Measurements from ENCODE around the gene NPY5R. TPM values are rescaled to one million over a fixed set of nuclear protein-coding genes. Genes with fewer than 3 reads are reported as not detected.

NPY5R gene
- total RNA-seq, 1 experiment from 2014 or later: 7.1 TPM

DNA sequence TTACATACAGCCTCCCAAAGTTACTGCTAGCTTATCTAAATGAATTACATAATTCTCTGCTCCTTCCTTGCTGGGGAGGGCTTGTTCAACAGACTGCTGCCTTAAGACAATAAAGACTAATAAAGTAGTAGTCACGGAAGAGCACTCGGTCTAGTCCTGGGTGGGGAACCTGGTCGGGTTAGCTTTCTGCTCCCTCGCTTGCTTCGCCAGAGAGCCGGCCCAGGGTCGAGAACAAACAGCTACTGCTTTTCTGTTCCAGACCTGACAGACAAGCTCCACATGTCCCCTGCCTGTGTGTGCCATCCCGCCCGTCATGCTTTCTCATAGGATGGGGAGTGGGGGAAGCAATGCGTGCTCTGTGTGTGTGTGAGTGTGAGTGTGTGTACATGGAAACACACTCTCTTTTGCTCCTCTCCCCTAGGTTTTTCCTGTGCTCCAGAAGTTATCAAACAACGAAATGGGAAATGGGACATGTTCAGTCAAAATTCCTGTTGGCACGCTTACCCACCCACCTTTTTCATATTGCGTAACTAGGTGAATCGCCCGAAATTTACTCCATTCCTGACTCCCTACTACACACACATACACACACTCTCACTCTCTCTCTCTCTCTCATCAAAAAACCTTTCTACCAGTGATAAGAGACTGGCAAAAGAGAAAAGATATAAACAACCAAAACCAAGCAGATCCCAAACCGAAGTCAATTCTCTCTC, 12.6 kb upstream of the NPY5R start:
- H3K36me3 ChIP-seq (ENCODE audit: insufficient read depth, low read length, poor library complexity, severe bottlenecking): peaks cover 7% of the 10 kb centered on the region
- intact Hi-C loops (cut with micrococcal nuclease; ENCODE audit: unreplicated experiment): loop anchor here (5.0 kb wide), 3 partner anchors 114 to 211 kb away; partner anchors contain the start of gene NAF1
- H3K27ac ChIP-seq (ENCODE audit: low read depth, low read length, poor library complexity, severe bottlenecking): peak overlapping the region; percentile 76
- peaks cover 9% of the 10 kb centered on the region for H3K4me1 ChIP-seq (ENCODE audit: insufficient read depth, low read length, poor library complexity, severe bottlenecking)
- ChIA-PET POLR2A (ENCODE audit: low non-redundant PET) (interaction anchor here (0.6 to 0.7 kb wide), 4 partner anchors 12 to 372 kb away, joined by 3 read pairs; no protein-coding TSS in a partner anchor), CTCF (interaction anchor here (1.0 kb wide), 1 partner anchor 117 kb away, joined by 4 read pairs; no protein-coding TSS in a partner anchor)
- H3K4me3 ChIP-seq (ENCODE audit: low read depth, low read length, poor library complexity, severe bottlenecking): peak overlapping the region; percentile 75
- no peak for TF ChIP-seq CTCF (conservative IDR thresholded peaks at IDR 0.05; ENCODE audit: low read depth, low read length)
- TF ChIP-seq EZH2 (IDR thresholded peaks at IDR 0.05; ENCODE audit: borderline replicate concordance, low read depth, low read length, poor library complexity, severe bottlenecking): no peak
- BruUV-seq (replicated peaks): no TSS peak
- peak; percentile 47 for DNase-seq (ENCODE audit: low spot score)
- no peaks in the 10 kb centered on the region for H3K9me3 ChIP-seq (ENCODE audit: low read depth, low read length, poor library complexity, severe bottlenecking)
- H3K27me3 ChIP-seq (replicated peaks; ENCODE audit: insufficient read depth, low read depth, low read length, poor library complexity): no peaks in the 10 kb centered on the region

DNA sequence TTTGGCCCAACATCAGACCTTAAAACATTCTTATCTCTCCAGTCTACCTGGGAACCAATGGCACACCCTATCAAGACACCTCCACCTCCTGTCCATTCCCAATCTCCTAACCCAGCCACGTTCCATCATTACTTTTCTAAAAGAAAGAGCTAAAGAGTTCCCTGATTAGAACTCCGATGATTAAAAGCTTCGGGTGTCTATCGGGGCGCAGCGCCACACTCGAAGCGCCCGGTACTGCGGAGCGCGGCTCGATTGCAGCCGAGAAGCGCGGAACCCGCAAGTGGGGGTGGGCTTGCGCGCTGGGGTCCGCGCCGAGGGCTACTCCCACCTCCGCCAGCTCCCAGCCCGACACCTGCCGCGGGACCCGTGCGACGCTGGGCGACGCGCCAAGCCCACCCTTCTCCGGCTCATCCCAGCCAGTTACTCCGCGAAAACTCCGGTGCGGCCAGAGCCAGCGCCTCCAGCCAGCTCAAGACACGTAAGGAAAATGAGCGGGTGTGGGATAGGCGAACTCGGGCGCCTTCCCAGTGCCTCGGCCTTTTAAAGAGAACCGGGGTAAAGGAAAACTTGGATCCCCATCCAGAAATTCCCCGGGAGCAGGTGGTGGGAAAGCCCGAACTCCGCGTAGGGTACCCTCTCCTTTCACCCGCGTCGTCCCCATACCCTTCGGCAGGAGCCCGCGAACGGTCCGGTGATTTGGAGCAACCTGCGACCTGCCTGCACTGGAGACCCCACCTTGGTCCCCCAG, 11.9 kb upstream of the NPY5R start:
- ChIA-PET CTCF (interaction anchor here (0.5 to 1.5 kb wide), 4 partner anchors 117 to 542 kb away, joined by 3 to 5 read pairs (median 4); no protein-coding TSS in a partner anchor), POLR2A (ENCODE audit: low non-redundant PET) (interaction anchor here (0.6 to 0.7 kb wide), 2 partner anchors 30 to 372 kb away, joined by 3 read pairs; no protein-coding TSS in a partner anchor)
- Histone ChIP-seq H3K4me3 (ENCODE audit: low read depth, low read length, poor library complexity, severe bottlenecking) (peak overlapping the region; percentile 75), H3K27ac (ENCODE audit: low read depth, low read length, poor library complexity, severe bottlenecking) (peak overlapping the region; percentile 76), H3K36me3 (ENCODE audit: insufficient read depth, low read length, poor library complexity, severe bottlenecking) (peaks cover under 1% of the 10 kb centered on the region), H3K9me3 (ENCODE audit: low read depth, low read length, poor library complexity, severe bottlenecking) (no peaks in the 10 kb centered on the region), H3K27me3 (replicated peaks; ENCODE audit: insufficient read depth, low read depth, low read length, poor library complexity) (no peaks in the 10 kb centered on the region), H3K4me1 (ENCODE audit: insufficient read depth, low read length, poor library complexity, severe bottlenecking) (peaks cover 9% of the 10 kb centered on the region)
- TSS peak; percentile 41 for BruUV-seq (replicated peaks)
- DNase-seq (ENCODE audit: low spot score): peak; percentile 50
- intact Hi-C loops (cut with micrococcal nuclease; ENCODE audit: unreplicated experiment): loop anchor here (1.0 to 5.0 kb wide), 7 partner anchors 115 to 837 kb away; partner anchors contain the start of genes NAF1 and TMA16
- no peak for TF ChIP-seq EZH2 (IDR thresholded peaks at IDR 0.05; ENCODE audit: borderline replicate concordance, low read depth, low read length, poor library complexity, severe bottlenecking)
- TF ChIP-seq CTCF (conservative IDR thresholded peaks at IDR 0.05; ENCODE audit: low read depth, low read length): peak; percentile 51

Data from A673 (cell line).